Parathyroid adenoma (tissue), 2 donors: ENCODE measurements around the gene PRKCH.

ENCODE experiments used
- H2AFZ ChIP-seq: fragments of 300-600 bp; sonication (generic); one replicate; pipeline ENCODE4 v1.7.0; 2017; ENCODE audit warnings: antibody characterized with exemption, mild to moderate bottlenecking
- H3K27ac ChIP-seq: fragments of 300-600 bp; sonication (generic); one replicate; pipeline ENCODE4 v1.7.0; 2017
- H3K27me3 ChIP-seq: fragments of 300-600 bp; sonication (generic); one replicate; pipeline ENCODE4 v1.7.0; 2017; ENCODE audit warnings: low read length; ENCODE audit not compliant: control insufficient read depth, insufficient read depth
- H3K36me3 ChIP-seq: fragments of 300-600 bp; sonication (generic); one replicate; pipeline ENCODE4 v1.7.0; 2017; ENCODE audit warnings: low read length; ENCODE audit not compliant: control insufficient read depth, insufficient read depth
- H3K4me1 ChIP-seq: fragments of 300-600 bp; sonication (generic); one replicate; pipeline ENCODE4 v1.7.0; 2017; ENCODE audit warnings: control low read depth
- H3K4me2 ChIP-seq: fragments of 300-600 bp; sonication (generic); one replicate; pipeline ENCODE4 v1.7.0; 2017; ENCODE audit warnings: low read length
- H3K4me3 ChIP-seq: fragments of 300-600 bp; sonication (generic); one replicate; pipeline ENCODE4 v1.7.0; 2017; ENCODE audit warnings: low read depth, low read length
- H3K79me2 ChIP-seq: fragments of 300-600 bp; sonication (generic); one replicate; pipeline ENCODE4 v1.7.0; 2017; ENCODE audit warnings: control low read depth
- H3K9ac ChIP-seq: fragments of 300-600 bp; sonication (generic); one replicate; pipeline ENCODE4 v1.7.0; 2017; ENCODE audit warnings: mild to moderate bottlenecking
- H3K9me3 ChIP-seq: fragments of 300-600 bp; sonication (generic); one replicate; pipeline ENCODE4 v1.7.0; 2017; ENCODE audit warnings: low read length; ENCODE audit not compliant: control insufficient read depth
- TF ChIP-seq, protein P1 (sequence below): fragments of 300-600 bp; sonication (generic); IDR thresholded peaks from one replicate; pipeline ENCODE4 v1.7.0; 2017; ENCODE audit warnings: antibody characterized with exemption, mild to moderate bottlenecking
- donor health status: primary hyperparathyroidism.

Gene PRKCH

GRCh38 chr14:61372379-61372778, 51.0 kb downstream of the PRKCH start:
- Histone ChIP-seq H3K9ac (no peak overlapping the region), H3K27ac (no peak overlapping the region), H3K36me3 (no peaks in the 10 kb centered on the region), H3K4me3 (no peak overlapping the region), H3K4me1 (peaks cover 16% of the 10 kb centered on the region), H3K9me3 (no peaks in the 10 kb centered on the region), H3K27me3 (no peaks in the 10 kb centered on the region), H3K79me2 (peaks cover 29% of the 10 kb centered on the region), H3K4me2 (no peak overlapping the region), H2AFZ (no peak overlapping the region)
- TF ChIP-seq, protein P1, sequence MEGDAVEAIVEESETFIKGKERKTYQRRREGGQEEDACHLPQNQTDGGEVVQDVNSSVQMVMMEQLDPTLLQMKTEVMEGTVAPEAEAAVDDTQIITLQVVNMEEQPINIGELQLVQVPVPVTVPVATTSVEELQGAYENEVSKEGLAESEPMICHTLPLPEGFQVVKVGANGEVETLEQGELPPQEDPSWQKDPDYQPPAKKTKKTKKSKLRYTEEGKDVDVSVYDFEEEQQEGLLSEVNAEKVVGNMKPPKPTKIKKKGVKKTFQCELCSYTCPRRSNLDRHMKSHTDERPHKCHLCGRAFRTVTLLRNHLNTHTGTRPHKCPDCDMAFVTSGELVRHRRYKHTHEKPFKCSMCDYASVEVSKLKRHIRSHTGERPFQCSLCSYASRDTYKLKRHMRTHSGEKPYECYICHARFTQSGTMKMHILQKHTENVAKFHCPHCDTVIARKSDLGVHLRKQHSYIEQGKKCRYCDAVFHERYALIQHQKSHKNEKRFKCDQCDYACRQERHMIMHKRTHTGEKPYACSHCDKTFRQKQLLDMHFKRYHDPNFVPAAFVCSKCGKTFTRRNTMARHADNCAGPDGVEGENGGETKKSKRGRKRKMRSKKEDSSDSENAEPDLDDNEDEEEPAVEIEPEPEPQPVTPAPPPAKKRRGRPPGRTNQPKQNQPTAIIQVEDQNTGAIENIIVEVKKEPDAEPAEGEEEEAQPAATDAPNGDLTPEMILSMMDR, result no peak

DNA sequence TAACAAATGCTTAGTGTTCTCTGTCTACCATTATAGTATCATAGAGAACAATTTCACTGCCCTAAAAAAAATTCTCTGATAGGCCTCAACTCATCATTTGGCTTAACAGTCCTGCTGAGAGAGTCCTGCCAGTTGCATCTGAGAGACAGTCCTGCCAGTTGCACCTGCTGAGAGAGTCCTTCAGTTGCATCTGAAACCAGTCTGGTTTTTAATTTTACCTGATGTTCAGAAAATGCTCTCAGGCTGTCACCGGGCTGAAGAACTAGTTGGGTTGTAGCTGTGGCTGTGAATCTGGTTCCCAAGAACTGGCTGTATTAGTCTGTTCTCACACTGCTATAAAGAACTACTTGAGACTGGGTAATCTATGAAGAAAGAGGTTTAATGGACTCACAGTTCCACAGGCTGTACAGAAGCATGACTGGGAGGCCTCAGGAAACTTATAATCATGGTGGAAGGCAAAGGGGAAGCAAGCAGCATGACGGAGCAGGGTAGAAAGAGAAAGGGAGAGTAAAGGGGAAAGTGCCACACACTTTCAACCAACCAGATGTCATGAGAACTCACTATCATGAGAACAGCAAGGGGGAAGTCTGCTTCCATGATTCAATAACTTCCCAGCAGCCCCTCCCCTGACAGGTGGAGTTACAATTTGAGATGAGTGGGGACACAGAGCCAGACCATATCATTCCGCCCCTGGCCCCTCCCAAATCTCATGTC, 51.6 kb downstream of the PRKCH start:
- Histone ChIP-seq H3K4me3 (no peak overlapping the region), H2AFZ (no peak overlapping the region), H3K79me2 (peaks cover 29% of the 10 kb centered on the region), H3K36me3 (no peaks in the 10 kb centered on the region), H3K4me2 (no peak overlapping the region), H3K27me3 (no peaks in the 10 kb centered on the region), H3K4me1 (peaks cover 16% of the 10 kb centered on the region), H3K9me3 (no peaks in the 10 kb centered on the region), H3K9ac (no peak overlapping the region), H3K27ac (no peak overlapping the region)
- TF ChIP-seq, protein P1, result no peak

DNA sequence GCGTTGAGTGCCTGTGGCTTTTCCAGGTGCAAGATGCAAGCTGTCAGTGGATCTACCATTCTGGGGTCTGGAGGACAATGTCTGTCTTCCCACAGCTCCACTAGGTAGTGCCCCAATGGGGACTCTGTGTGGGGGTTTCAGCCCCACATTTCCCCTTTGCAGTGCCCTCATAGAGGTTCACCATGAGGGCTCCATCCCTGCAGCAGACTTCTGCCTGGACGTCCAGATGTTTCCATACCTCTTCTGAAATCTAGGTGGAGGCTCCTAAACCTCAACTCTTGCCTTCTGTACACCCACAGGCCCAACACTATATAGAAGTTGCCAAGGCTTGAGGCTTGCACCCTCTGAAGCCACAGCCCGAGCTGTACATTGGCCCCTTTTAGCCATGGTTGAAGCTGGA, 52.9 kb downstream of the PRKCH start:
- no peak overlapping the region for H3K4me2 ChIP-seq
- TF ChIP-seq, protein P1, result no peak
- peaks cover 29% of the 10 kb centered on the region for H3K79me2 ChIP-seq

DNA sequence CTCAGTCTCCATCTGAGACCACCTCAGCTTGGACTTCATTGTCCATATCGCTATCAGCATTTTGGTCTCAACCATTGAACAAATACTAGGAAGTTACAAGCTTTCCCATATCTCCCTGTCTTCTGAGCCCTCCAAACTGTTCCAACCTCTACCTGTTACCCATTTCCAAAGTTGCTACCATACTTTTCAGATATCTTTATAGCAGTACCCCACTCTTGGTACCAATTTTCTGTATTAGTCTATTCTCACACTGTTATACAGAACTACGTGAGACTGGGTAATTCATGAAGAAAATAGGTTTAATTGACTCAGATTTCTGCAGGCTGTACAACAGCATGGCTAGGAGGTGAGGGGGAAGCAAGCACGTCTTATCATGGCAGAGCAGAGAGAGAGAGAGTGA, 53.8 kb downstream of the PRKCH start:
- TF ChIP-seq, protein P1, result no peak
- Histone ChIP-seq H3K9ac (no peak overlapping the region), H3K27ac (no peak overlapping the region)

More for the DNA sequence above, 52.9 kb downstream of the PRKCH start:
- Histone ChIP-seq H2AFZ (no peak overlapping the region), H3K27me3 (no peaks in the 10 kb centered on the region), H3K4me3 (no peak overlapping the region), H3K9ac (no peak overlapping the region), H3K9me3 (no peaks in the 10 kb centered on the region), H3K4me1 (peaks cover 3% of the 10 kb centered on the region), H3K27ac (no peak overlapping the region), H3K36me3 (no peaks in the 10 kb centered on the region)

DNA sequence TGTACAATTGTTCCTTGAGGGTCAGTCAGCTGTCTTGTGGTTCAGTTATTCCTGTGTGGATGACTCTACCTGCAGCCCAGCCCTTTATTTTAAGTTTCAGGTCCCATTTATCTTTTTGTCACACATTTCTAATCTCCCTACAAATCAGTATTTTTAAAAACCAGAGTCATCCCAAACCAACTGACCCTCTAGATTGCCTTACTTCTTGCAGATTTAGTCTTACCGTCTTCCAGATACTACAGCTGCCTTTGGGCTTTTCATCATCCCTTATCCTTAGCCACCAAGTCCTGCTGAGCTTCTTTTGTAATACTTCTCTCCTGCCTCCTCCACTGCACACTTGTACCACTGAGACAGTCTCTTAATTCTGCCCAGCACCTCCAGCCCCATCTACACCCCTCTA, 54.9 kb downstream of the PRKCH start:
- Histone ChIP-seq H3K4me2 (no peak overlapping the region), H3K36me3 (no peaks in the 10 kb centered on the region), H3K4me3 (no peak overlapping the region)

More for the DNA sequence above, 53.8 kb downstream of the PRKCH start:
- H2AFZ ChIP-seq, result no peak overlapping the region
- H3K4me2 ChIP-seq, result no peak overlapping the region
- no peaks in the 10 kb centered on the region for H3K9me3 ChIP-seq
- H3K4me1 ChIP-seq, result peaks cover 3% of the 10 kb centered on the region
- H3K79me2 ChIP-seq, result peaks cover 33% of the 10 kb centered on the region
- H3K27me3 ChIP-seq, result no peaks in the 10 kb centered on the region
- no peaks in the 10 kb centered on the region for H3K36me3 ChIP-seq
- H3K4me3 ChIP-seq, result no peak overlapping the region

More for the DNA sequence above, 54.9 kb downstream of the PRKCH start:
- Histone ChIP-seq H3K9me3 (no peaks in the 10 kb centered on the region), H2AFZ (no peak overlapping the region), H3K79me2 (peaks cover 33% of the 10 kb centered on the region), H3K27ac (no peak overlapping the region), H3K27me3 (no peaks in the 10 kb centered on the region), H3K4me1 (peaks cover 3% of the 10 kb centered on the region), H3K9ac (no peak overlapping the region)
- TF ChIP-seq, protein P1, result no peak
